IPS-NIHi11 (cell line): ENCODE measurements around the gene GTPBP6.
"Not testable (repeated sequence)": the region's sequence is repeated elsewhere in the genome, so short reads cannot be mapped to it uniquely, and the experiment has no call there.

Experiments
- DNase-seq: peaks from one replicate; pipeline ENCODE4 v3.0.0; 2012; ENCODE audit warnings: mixed read lengths, low spot score

The GTPBP6 gene

GRCh38 chrX:352181-352580 is 33.6 kb upstream of the GTPBP6 start:
- no peak for DNase-seq

GRCh38 chrX:351736-352135 is 33.1 kb upstream of the GTPBP6 start:
- no peak for DNase-seq

- not testable (repeated sequence) for DNase-seq
Observed at GRCh38 chrX:351324-351641, 32.7 kb upstream of the GTPBP6 start.

- no peak for DNase-seq
Observed at GRCh38 chrX:350534-351323, 32.1 kb upstream of the GTPBP6 start.

GRCh38 chrX:350148-350533 is 31.5 kb upstream of the GTPBP6 start:
- DNase-seq = no peak

- no peak for DNase-seq
Observed at GRCh38 chrX:349702-350101, 31.1 kb upstream of the GTPBP6 start.

GRCh38 chrX:349196-349595 is 30.6 kb upstream of the GTPBP6 start:
- no peak for DNase-seq

- DNase-seq = no peak
Observed at GRCh38 chrX:348461-349117, 30.0 kb upstream of the GTPBP6 start.

GRCh38 chrX:347351-348117 is 28.9 kb upstream of the GTPBP6 start:
- no peak for DNase-seq

- DNase-seq = no peak
Observed at GRCh38 chrX:346034-346813, 27.6 kb upstream of the GTPBP6 start.

- no peak for DNase-seq
Observed at GRCh38 chrX:345020-345925, 26.7 kb upstream of the GTPBP6 start.

- DNase-seq = no peak
Observed at GRCh38 chrX:344371-344901, 25.8 kb upstream of the GTPBP6 start.

- no peak for DNase-seq
Observed at GRCh38 chrX:341541-342101, 23.0 kb upstream of the GTPBP6 start.

GRCh38 chrX:340641-341423 is 22.2 kb upstream of the GTPBP6 start:
- DNase-seq = no peak

GRCh38 chrX:340121-340520 is 21.5 kb upstream of the GTPBP6 start:
- no peak for DNase-seq

- DNase-seq = no peak
Observed at GRCh38 chrX:338836-339400, 20.3 kb upstream of the GTPBP6 start.

- no peak for DNase-seq
Observed at GRCh38 chrX:338281-338835, 19.8 kb upstream of the GTPBP6 start.

GRCh38 chrX:337331-337831 is 18.8 kb upstream of the GTPBP6 start:
- no peak for DNase-seq

- DNase-seq = no peak
Observed at GRCh38 chrX:336227-336626, 17.6 kb upstream of the GTPBP6 start.
